DOHH2 (cell line): ENCODE measurements around the gene SPIN1.
"Not testable (repeated sequence)": the region's sequence is repeated elsewhere in the genome, so short reads cannot be mapped to it uniquely, and the experiment has no call there.

ENCODE experiments used
- H3F3A ChIP-seq: fragments of 200-600 bp; sonication (generic), shearing (Covaris generic); 2 replicates; pipeline ENCODE4 v1.6.0; 2016; ENCODE audit warnings: antibody characterized with exemption, mild to moderate bottlenecking; ENCODE audit not compliant: control insufficient read depth, insufficient read depth
- H3K27ac ChIP-seq: fragments of 200-600 bp; sonication (generic); 2 replicates; pipeline ENCODE4 v1.5.1; 2014; ENCODE audit warnings: low read depth, mild to moderate bottlenecking, low read length, moderate library complexity
- H3K27me3 ChIP-seq: fragments of 200-600 bp; sonication (generic); 2 replicates; pipeline ENCODE4 v1.6.1; 2014; ENCODE audit warnings: mild to moderate bottlenecking, low read length, mixed read lengths; ENCODE audit not compliant: control insufficient read depth
- H3K36me3 ChIP-seq: fragments of 200-600 bp; sonication (generic); 2 replicates; pipeline ENCODE4 v1.6.1; 2014; ENCODE audit warnings: mild to moderate bottlenecking, low read length, moderate library complexity, mixed read lengths; ENCODE audit not compliant: control insufficient read depth
- H3K4me1 ChIP-seq: fragments of 200-600 bp; sonication (generic); 2 replicates; pipeline ENCODE4 v1.6.1; 2014; ENCODE audit warnings: mild to moderate bottlenecking, low read length, mixed read lengths; ENCODE audit not compliant: control insufficient read depth
- H3K4me2 ChIP-seq: fragments of 200-600 bp; sonication (generic); 2 replicates; pipeline ENCODE4 v1.6.0; 2014; ENCODE audit warnings: mild to moderate bottlenecking, low read length, moderate library complexity
- H3K4me3 ChIP-seq: fragments of 200-600 bp; sonication (generic); 2 replicates; pipeline ENCODE4 v1.5.1; 2014; ENCODE audit warnings: mild to moderate bottlenecking, low read length, mixed read lengths
- H3K79me2 ChIP-seq: fragments of 200-600 bp; sonication (generic); 2 replicates; pipeline ENCODE4 v1.6.1; 2014; ENCODE audit warnings: mild to moderate bottlenecking, low read length, mixed read lengths; ENCODE audit not compliant: control insufficient read depth
- H3K9me2 ChIP-seq: fragments of 200-600 bp; sonication (generic); replicated peaks from 2 replicates; pipeline ENCODE4 v1.6.1; 2014; ENCODE audit warnings: mild to moderate bottlenecking, low read length, mixed read lengths; ENCODE audit not compliant: control insufficient read depth
- H3K9me3 ChIP-seq: fragments of 200-600 bp; sonication (generic); 2 replicates; pipeline ENCODE4 v1.6.1; 2014; ENCODE audit warnings: antibody characterized with exemption, low read length, mixed read lengths; ENCODE audit not compliant: control insufficient read depth, insufficient read depth
- H4K20me1 ChIP-seq: fragments of 200-600 bp; sonication (generic); 2 replicates; pipeline ENCODE4 v1.6.0; 2014; ENCODE audit warnings: low read depth, mild to moderate bottlenecking, antibody characterized with exemption, low read length, moderate library complexity; ENCODE audit not compliant: control insufficient read depth, insufficient read depth
- EZH2phosphoT487 ChIP-seq: fragments of 200-600 bp; sonication (generic); IDR thresholded peaks from 2 replicates; pipeline ENCODE4 v1.6.1; 2017; ENCODE audit warnings: borderline replicate concordance, mild to moderate bottlenecking, antibody characterized with exemption, low read length, moderate library complexity, mixed read lengths
- TF ChIP-seq, protein P1 (sequence below): fragments of 200-600 bp; sonication (generic); IDR thresholded peaks from one replicate; pipeline ENCODE4 v1.5.1; 2014; ENCODE audit warnings: antibody characterized with exemption, mild to moderate bottlenecking, low read depth, low read length; ENCODE audit not compliant: poor library complexity, severe bottlenecking

Gene SPIN1

DNA sequence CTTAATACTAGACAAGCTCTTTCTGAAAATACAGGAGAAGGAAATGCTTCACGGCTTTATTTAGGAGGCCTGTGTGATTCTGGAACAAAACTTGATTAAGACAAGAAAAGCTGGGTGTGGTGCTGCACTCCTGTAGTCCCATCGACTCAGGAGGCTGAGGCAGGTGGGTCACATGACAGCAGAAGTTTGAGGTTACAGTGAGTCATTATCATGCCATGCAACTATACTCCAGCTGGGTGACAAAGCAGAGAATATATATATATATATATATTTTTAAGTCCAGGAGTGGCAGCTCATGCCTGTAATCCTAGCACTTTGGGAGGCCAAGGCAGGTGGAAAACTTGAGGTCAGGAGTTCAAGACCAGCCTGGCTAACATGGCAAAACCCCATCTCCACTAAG, 33.1 kb upstream of the SPIN1 start:
- Histone ChIP-seq H3F3A (no peaks in the 10 kb centered on the region), H3K79me2 (no peaks in the 10 kb centered on the region), H3K9me2 (no peaks in the 10 kb centered on the region), H3K27ac (no peak overlapping the region), H3K4me3 (no peak overlapping the region), H3K9me3 (no peaks in the 10 kb centered on the region), H3K4me1 (no peaks in the 10 kb centered on the region), H3K4me2 (no peak overlapping the region), H3K36me3 (no peaks in the 10 kb centered on the region), H4K20me1 (no peaks in the 10 kb centered on the region), H3K27me3 (no peaks in the 10 kb centered on the region)
- TF ChIP-seq EZH2phosphoT487: no peak
- TF ChIP-seq, protein P1, sequence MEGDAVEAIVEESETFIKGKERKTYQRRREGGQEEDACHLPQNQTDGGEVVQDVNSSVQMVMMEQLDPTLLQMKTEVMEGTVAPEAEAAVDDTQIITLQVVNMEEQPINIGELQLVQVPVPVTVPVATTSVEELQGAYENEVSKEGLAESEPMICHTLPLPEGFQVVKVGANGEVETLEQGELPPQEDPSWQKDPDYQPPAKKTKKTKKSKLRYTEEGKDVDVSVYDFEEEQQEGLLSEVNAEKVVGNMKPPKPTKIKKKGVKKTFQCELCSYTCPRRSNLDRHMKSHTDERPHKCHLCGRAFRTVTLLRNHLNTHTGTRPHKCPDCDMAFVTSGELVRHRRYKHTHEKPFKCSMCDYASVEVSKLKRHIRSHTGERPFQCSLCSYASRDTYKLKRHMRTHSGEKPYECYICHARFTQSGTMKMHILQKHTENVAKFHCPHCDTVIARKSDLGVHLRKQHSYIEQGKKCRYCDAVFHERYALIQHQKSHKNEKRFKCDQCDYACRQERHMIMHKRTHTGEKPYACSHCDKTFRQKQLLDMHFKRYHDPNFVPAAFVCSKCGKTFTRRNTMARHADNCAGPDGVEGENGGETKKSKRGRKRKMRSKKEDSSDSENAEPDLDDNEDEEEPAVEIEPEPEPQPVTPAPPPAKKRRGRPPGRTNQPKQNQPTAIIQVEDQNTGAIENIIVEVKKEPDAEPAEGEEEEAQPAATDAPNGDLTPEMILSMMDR: no peak

DNA sequence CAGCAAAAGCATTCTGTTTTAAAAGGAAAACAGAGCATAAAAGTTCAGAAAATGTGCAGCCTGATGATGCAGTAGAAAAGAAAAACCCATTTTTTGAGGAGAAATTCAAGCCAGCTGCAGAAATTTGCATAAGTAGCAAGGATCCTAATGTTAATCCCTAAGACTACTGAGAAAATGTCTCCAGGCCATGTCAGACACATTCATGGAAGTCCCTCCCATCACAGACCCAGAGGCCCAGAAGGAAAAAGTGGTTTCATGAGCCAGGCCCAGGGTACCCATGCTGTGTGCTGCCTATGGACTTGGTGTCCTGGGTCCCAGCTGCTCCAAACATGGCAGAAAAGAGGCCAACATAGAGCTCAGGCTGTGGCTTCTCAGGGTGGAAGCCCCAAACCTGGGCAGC, 31.0 kb upstream of the SPIN1 start:
- H3K9me3 ChIP-seq, H3K27ac ChIP-seq, H3K9me2 ChIP-seq, H3K4me1 ChIP-seq, H3K79me2 ChIP-seq, H4K20me1 ChIP-seq, H3K36me3 ChIP-seq, H3K27me3 ChIP-seq, H3K4me3 ChIP-seq, H3F3A ChIP-seq, H3K4me2 ChIP-seq: not testable (repeated sequence)

DNA sequence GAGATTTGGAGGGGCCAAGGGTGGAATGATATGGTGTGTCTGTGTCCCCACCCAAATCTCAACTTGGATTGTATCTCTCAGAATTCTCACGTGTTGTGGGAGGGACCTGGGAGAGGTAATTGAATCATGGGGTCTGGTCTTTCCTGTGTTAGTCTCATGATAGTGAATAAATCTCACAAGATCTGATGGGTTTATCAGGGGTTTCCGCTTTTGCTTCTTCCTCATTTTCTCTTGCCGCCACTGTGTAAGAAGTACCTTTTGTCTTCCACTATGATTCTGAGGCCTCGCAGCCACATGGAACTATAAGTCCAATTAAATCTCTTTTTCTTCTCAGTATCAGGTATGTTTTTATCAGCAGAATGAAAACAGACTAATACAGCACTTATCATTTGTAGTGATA, 29.5 kb upstream of the SPIN1 start:
- TF ChIP-seq, protein P1: no peak
- TF ChIP-seq EZH2phosphoT487: no peak
- H3K27ac ChIP-seq: no peak overlapping the region
- no peaks in the 10 kb centered on the region for H3K36me3 ChIP-seq
- H3K4me2 ChIP-seq: no peak overlapping the region
- no peak overlapping the region for H3K4me3 ChIP-seq
- no peaks in the 10 kb centered on the region for H3F3A ChIP-seq
- H3K4me1 ChIP-seq: no peaks in the 10 kb centered on the region
- no peaks in the 10 kb centered on the region for H3K9me3 ChIP-seq
- no peaks in the 10 kb centered on the region for H4K20me1 ChIP-seq
- H3K27me3 ChIP-seq: no peaks in the 10 kb centered on the region
- no peaks in the 10 kb centered on the region for H3K9me2 ChIP-seq
- no peaks in the 10 kb centered on the region for H3K79me2 ChIP-seq

DNA sequence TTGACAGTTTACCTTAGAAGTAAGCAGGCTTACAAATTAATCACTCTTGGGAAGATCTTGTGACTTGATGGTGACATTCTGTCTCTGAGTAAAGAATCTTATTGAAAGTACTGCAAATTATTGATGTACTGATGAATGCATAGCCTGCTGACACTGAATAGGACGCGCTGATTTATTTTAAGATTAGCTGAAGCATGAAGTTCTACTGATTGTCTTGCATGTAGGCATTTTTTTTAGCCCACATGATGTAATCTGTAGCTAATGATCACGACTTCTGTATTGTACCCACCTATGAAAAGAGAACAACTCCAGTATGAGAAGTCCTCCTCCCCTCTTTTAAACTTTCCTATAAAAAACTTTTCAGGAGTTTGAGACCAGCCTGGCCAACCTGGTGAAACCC, 28.3 kb upstream of the SPIN1 start:
- Histone ChIP-seq H3K4me1 (no peaks in the 10 kb centered on the region), H3K9me3 (no peaks in the 10 kb centered on the region), H3K27ac (no peak overlapping the region), H3K4me3 (no peak overlapping the region), H4K20me1 (no peaks in the 10 kb centered on the region), H3K36me3 (no peaks in the 10 kb centered on the region), H3F3A (no peaks in the 10 kb centered on the region), H3K27me3 (no peaks in the 10 kb centered on the region), H3K79me2 (no peaks in the 10 kb centered on the region), H3K4me2 (no peak overlapping the region), H3K9me2 (no peaks in the 10 kb centered on the region)
- TF ChIP-seq EZH2phosphoT487: no peak
- TF ChIP-seq, protein P1: no peak
